Keratinocyte (primary cell): ENCODE data around the gene ELP6. TPM values are rescaled to one million over a fixed set of nuclear protein-coding genes. Genes with fewer than 3 reads are reported as not detected.

Experiments
- DNase-seq: peaks from one replicate; pipeline ENCODE4 v3.0.0-alpha.2; 2011; ENCODE audit warnings: low read depth, missing footprints, low spot score
- FAIRE-seq: peaks from 2 replicates; lab custom pipeline; 2011; peaks lifted over from hg19 to GRCh38; lab: Jason Lieb, UNC
- H2AFZ ChIP-seq: 2 replicates; pipeline ENCODE4 v1.6.0; 2012; ENCODE audit warnings: low read length, control low read depth, inconsistent platforms; ENCODE audit not compliant: control insufficient read depth
- H3K27ac ChIP-seq: 2 replicates; pipeline ENCODE4 v1.5.1; 2011; ENCODE audit warnings: low read length; ENCODE audit not compliant: control insufficient read depth, insufficient read depth
- H3K27me3 ChIP-seq: 3 replicates; pipeline ENCODE4 v1.6.0; 2011; ENCODE audit warnings: low read length; ENCODE audit not compliant: control insufficient read depth, insufficient read depth; ENCODE audit errors: extremely low read depth
- H3K36me3 ChIP-seq, 2 experiments: 2 replicates in 1 of 2; 3 replicates in 1 of 2; pipeline ENCODE4 v1.5.1; 2011; ENCODE audit warnings: low read length in 2 of 2, mild to moderate bottlenecking in 1 of 2; ENCODE audit not compliant: control insufficient read depth in 2 of 2, insufficient read depth in 2 of 2; ENCODE audit errors: extremely low read depth in 1 of 2
- H3K4me1 ChIP-seq: 3 replicates; pipeline ENCODE4 v1.5.1; 2011; ENCODE audit warnings: low read length; ENCODE audit not compliant: control insufficient read depth, insufficient read depth; ENCODE audit errors: extremely low read depth
- H3K4me2 ChIP-seq: 3 replicates; pipeline ENCODE4 v1.6.0; 2011; ENCODE audit warnings: low read depth, low read length; ENCODE audit not compliant: control insufficient read depth, insufficient read depth; ENCODE audit errors: extremely low read depth
- H3K4me3 ChIP-seq, 3 experiments: fragments of 200-600 bp in 1 of 3; sonication (generic) in 1 of 3; 2 replicates in 2 of 3; 3 replicates in 1 of 3; pipeline ENCODE4 v1.5.1; 2011 to 2016; ENCODE audit warnings: low read length in 3 of 3, mild to moderate bottlenecking in 3 of 3, control low read depth in 2 of 3, inconsistent platforms in 1 of 3, low read depth in 1 of 3, mixed read lengths in 1 of 3, mixed run types in 1 of 3, moderate library complexity in 1 of 3; ENCODE audit not compliant: control insufficient read depth in 2 of 3, insufficient read depth in 2 of 3; ENCODE audit errors: extremely low read depth in 1 of 3
- H3K79me2 ChIP-seq: 2 replicates; pipeline ENCODE4 v1.6.0; 2012; ENCODE audit warnings: low read length; ENCODE audit not compliant: control insufficient read depth, insufficient read depth
- H3K9ac ChIP-seq: 3 replicates; pipeline ENCODE4 v1.6.0; 2011; ENCODE audit warnings: low read length; ENCODE audit not compliant: control insufficient read depth, insufficient read depth; ENCODE audit errors: extremely low read depth
- H3K9me1 ChIP-seq: 3 replicates; pipeline ENCODE4 v1.6.0; 2011; ENCODE audit warnings: low read length; ENCODE audit not compliant: control insufficient read depth, insufficient read depth; ENCODE audit errors: extremely low read depth
- H3K9me3 ChIP-seq: 2 replicates; pipeline ENCODE4 v1.5.1; 2012; ENCODE audit warnings: low read depth, low read length; ENCODE audit not compliant: control insufficient read depth
- H4K20me1 ChIP-seq: 3 replicates; pipeline ENCODE4 v1.6.0; 2011; ENCODE audit warnings: low read length; ENCODE audit not compliant: control insufficient read depth, insufficient read depth; ENCODE audit errors: extremely low read depth
- CTCF ChIP-seq, 3 experiments: IDR thresholded peaks in 1 of 3; conservative IDR thresholded peaks in 1 of 3; optimal IDR thresholded peaks in 1 of 3; 2 replicates in 2 of 3; 3 replicates in 1 of 3; pipeline versions ENCODE3 to v1.5.1; 2011; ENCODE audit warnings: low read length in 3 of 3, mild to moderate bottlenecking in 3 of 3, moderate library complexity in 2 of 3, control low read depth in 1 of 3, inconsistent platforms in 1 of 3; ENCODE audit not compliant: insufficient read depth in 2 of 3; ENCODE audit errors: extremely low read depth in 1 of 3
- EZH2 ChIP-seq: IDR thresholded peaks from one replicate; pipeline ENCODE4 v1.6.1; 2012; ENCODE audit warnings: inconsistent platforms, mild to moderate bottlenecking, low read length, moderate library complexity
- dilution Hi-C: fragments of 300-500 bp; cut with MboI; formaldehyde crosslinking; loops from one replicate; pipeline ENCODE4 v1.7.0; 2020; ENCODE audit warnings: low sequenced_read_pairs; ENCODE audit not compliant: extremely low pct_ligation_motif_present
- polyA plus RNA-seq, 5 experiments: library from polyadenylated mRNA; depleted of rRNA in 3 of 5; stranded (reverse) in 3 of 5; stranded (forward) in 1 of 5; unstranded in 1 of 5; fragments of >200 nt; gene quantifications; 1 replicate in 1 of 5; 2 replicates in 3 of 5; 3 replicates in 1 of 5; pipeline versions ENCODE4 v1.2.1 to v1.2.3, GENCODE V29; 2011 to 2012; ENCODE audit warnings: missing spikeins in 2 of 5, low read depth in 1 of 5, low replicate concordance in 1 of 5

The ELP6 gene
- polyA plus RNA-seq, 1 donor (not counting 4 experiments of a cell fraction or from before 2014, with no cell fraction given): 65.8 TPM

DNA sequence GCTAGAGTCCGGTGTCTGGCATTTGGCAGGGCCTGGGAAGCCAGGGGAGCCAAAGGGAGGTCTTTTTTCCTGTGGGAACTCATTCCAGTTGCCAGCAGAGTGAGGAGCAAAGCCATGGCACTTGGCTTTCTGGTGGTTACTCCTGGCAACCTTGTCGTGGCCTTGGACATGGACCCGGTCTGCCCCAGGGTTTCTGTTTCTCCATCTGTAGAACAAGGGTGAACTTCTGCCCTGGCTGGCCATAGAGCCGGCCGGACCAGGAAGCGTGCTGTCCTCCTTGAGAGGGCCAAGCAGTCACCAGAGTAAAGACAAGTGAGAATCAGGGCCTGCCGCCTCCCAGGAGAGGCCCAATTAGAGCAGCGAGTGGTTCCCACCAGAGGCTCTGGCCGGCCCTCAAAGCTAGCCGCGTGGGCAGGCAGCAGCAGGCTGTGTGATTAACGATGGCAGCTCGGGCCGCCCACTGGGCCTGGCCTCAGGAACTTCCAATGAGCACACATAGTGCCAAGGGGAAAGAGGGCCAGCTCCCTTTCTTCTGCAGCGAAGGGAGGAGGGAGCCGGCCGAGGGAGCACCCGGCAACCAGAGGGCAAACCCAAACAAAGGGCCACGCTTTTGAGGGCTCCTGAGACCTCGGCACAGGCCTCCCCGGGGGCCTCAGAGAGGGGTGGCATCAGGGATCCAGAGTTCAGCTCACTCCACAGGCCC, 29.1 kb upstream of the ELP6 start:
- H3K9me3 ChIP-seq: no peaks in the 10 kb centered on the region
- no peaks in the 10 kb centered on the region for H3K9me1 ChIP-seq
- H3K4me2 ChIP-seq: no peak overlapping the region
- dilution Hi-C loops: no loop called here
- H3K4me1 ChIP-seq: no peaks in the 10 kb centered on the region
- no peak overlapping the region for H2AFZ ChIP-seq
- no peak for DNase-seq
- H3K9ac ChIP-seq: no peak overlapping the region
- H3K27me3 ChIP-seq: no peaks in the 10 kb centered on the region
- no peaks in the 10 kb centered on the region for H3K36me3 ChIP-seq
- H4K20me1 ChIP-seq: no peaks in the 10 kb centered on the region
- H3K4me3 ChIP-seq: no peak overlapping the region
- TF ChIP-seq CTCF (optimal IDR thresholded peaks at IDR 0.05 in 1 of 3, IDR thresholded peaks at IDR 0.05 in 1 of 3, conservative IDR thresholded peaks at IDR 0.05 in 1 of 3; ENCODE audit: extremely low read depth in 1 of 3, insufficient read depth in 2 of 3, low read length in 3 of 3) (no peak), EZH2 (no peak)
- H3K79me2 ChIP-seq: no peaks in the 10 kb centered on the region
- H3K27ac ChIP-seq: no peak overlapping the region
- no peak for FAIRE-seq

GRCh38 chr3:47541583-47542108, 28.1 kb upstream of the ELP6 start:
- Histone ChIP-seq H3K9me1 (no peaks in the 10 kb centered on the region), H3K27ac (no peak overlapping the region), H3K4me1 (no peaks in the 10 kb centered on the region), H2AFZ (no peak overlapping the region), H3K27me3 (no peaks in the 10 kb centered on the region), H3K9ac (no peak overlapping the region), H3K79me2 (no peaks in the 10 kb centered on the region), H3K9me3 (no peaks in the 10 kb centered on the region), H4K20me1 (no peaks in the 10 kb centered on the region), H3K4me3 (no peak overlapping the region), H3K4me2 (no peak overlapping the region), H3K36me3 (no peaks in the 10 kb centered on the region)
- TF ChIP-seq CTCF (optimal IDR thresholded peaks at IDR 0.05 in 1 of 3, IDR thresholded peaks at IDR 0.05 in 1 of 3, conservative IDR thresholded peaks at IDR 0.05 in 1 of 3; ENCODE audit: extremely low read depth in 1 of 3, insufficient read depth in 2 of 3, low read length in 3 of 3): no peak
- no peak for FAIRE-seq
- dilution Hi-C loops: no loop called here
- DNase-seq: no peak
